Measurements from ENCODE around the gene PLEKHS1. TPM values are rescaled to one million over a fixed set of nuclear protein-coding genes. Genes with fewer than 3 reads are reported as not detected.
"Not testable (repeated sequence)": the region's sequence is repeated elsewhere in the genome, so short reads cannot be mapped to it uniquely, and the experiment has no call there.

PLEKHS1 gene
- total RNA-seq, 1 experiment from 2014 or later: 13.8 TPM

DNA sequence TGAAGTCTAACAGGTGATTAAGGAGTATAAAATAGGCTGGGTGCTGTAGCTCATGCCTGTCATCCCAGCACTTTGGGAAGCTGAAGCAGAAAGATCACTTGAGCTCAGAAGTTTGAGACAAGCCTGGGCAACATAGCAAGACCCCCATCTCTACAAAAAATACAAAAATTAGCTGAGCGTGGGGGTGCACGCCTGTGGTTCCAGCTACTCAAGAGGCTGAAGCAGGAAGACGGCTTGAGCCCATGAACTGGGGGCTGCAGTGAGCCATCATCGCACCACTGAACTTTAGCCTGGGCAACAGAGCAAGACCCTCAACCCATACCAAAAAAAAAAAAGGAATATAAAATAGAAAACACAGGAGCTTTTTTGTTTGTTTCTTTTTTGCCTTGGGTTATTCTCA is 55.0 kb downstream of the PLEKHS1 start:
- TF ChIP-seq, protein P1, sequence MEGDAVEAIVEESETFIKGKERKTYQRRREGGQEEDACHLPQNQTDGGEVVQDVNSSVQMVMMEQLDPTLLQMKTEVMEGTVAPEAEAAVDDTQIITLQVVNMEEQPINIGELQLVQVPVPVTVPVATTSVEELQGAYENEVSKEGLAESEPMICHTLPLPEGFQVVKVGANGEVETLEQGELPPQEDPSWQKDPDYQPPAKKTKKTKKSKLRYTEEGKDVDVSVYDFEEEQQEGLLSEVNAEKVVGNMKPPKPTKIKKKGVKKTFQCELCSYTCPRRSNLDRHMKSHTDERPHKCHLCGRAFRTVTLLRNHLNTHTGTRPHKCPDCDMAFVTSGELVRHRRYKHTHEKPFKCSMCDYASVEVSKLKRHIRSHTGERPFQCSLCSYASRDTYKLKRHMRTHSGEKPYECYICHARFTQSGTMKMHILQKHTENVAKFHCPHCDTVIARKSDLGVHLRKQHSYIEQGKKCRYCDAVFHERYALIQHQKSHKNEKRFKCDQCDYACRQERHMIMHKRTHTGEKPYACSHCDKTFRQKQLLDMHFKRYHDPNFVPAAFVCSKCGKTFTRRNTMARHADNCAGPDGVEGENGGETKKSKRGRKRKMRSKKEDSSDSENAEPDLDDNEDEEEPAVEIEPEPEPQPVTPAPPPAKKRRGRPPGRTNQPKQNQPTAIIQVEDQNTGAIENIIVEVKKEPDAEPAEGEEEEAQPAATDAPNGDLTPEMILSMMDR (IDR thresholded peaks at IDR 0.05; ENCODE audit: unreplicated experiment): no peak
- no peak for DNase-seq
- Mint-ChIP-seq H3K27ac (ENCODE audit: unreplicated experiment) (no peak overlapping the region), H3K36me3 (ENCODE audit: insufficient read depth, unreplicated experiment) (no peaks in the 10 kb centered on the region), H3K4me3 (ENCODE audit: low read depth, unreplicated experiment) (no peak overlapping the region), H3K4me1 (ENCODE audit: low read depth, unreplicated experiment) (no peaks in the 10 kb centered on the region), H3K9me3 (ENCODE audit: low read depth, unreplicated experiment) (no peaks in the 10 kb centered on the region), H3K27me3 (ENCODE audit: unreplicated experiment) (peaks cover 25% of the 10 kb centered on the region)
- intact Hi-C loops (cut with micrococcal nuclease; ENCODE audit: unreplicated experiment): no loop called here
- BruUV-seq (replicated peaks): no TSS peak
- CTCF ChIA-PET: interaction anchor here (0.6 kb wide), 1 partner anchor 1280 kb away, joined by 3 read pairs; no protein-coding TSS in a partner anchor

DNA sequence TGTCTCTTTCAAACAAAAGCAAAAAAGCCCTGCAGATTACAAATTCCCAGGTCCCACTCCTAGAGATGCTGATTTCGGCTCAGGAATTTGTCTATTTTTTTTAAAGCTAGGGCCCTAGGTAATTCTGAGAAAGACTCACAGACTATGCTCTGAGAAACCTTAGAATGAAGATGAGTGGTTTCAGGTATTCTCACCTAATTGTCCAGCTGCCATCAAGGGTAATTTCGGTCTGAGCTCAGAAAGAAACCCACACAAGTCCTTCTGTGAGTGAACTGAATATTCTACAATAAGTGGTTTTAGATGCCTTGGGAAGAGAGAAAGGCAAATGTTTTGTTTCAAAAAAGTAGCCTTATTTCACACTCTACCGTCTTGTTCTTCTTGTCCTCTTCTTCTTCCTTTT is 56.7 kb downstream of the PLEKHS1 start:
- BruUV-seq (replicated peaks): no TSS peak
- Mint-ChIP-seq H3K27me3 (ENCODE audit: unreplicated experiment) (peaks cover 42% of the 10 kb centered on the region), H3K9me3 (ENCODE audit: low read depth, unreplicated experiment) (no peaks in the 10 kb centered on the region)

DNA sequence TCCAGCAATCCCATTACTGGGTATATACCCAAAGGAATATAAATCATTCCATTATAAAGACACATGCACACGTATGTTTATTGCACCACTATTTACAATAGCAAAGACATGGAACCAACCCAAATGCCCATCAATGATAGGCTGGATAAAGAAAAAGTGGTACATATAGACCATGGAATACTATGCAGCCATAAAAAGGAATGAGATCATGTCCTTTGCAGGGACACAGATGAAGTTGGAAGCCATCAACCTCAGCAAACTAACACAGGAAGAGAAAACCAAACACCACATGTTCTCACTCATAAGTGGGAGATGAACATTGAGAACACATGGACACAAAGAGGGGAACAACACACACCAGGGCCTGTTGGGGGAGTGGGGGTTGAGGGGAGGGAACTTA is 63.2 kb downstream of the PLEKHS1 start:
- H3K9me3 Mint-ChIP-seq (ENCODE audit: low read depth, unreplicated experiment); H3K4me1 Mint-ChIP-seq (ENCODE audit: low read depth, unreplicated experiment); H3K4me3 Mint-ChIP-seq (ENCODE audit: low read depth, unreplicated experiment); BruUV-seq (replicated peaks); H3K27ac Mint-ChIP-seq (ENCODE audit: unreplicated experiment); H3K36me3 Mint-ChIP-seq (ENCODE audit: insufficient read depth, unreplicated experiment); CTCF ChIA-PET; DNase-seq; intact Hi-C loops (cut with micrococcal nuclease; ENCODE audit: unreplicated experiment): not testable (repeated sequence)
- peaks cover 29% of the 10 kb centered on the region for H3K27me3 Mint-ChIP-seq (ENCODE audit: unreplicated experiment)

More for the DNA sequence above, 56.7 kb downstream of the PLEKHS1 start:
- TF ChIP-seq, protein P1 (IDR thresholded peaks at IDR 0.05; ENCODE audit: unreplicated experiment): no peak
- Mint-ChIP-seq H3K36me3 (ENCODE audit: insufficient read depth, unreplicated experiment) (no peaks in the 10 kb centered on the region), H3K27ac (ENCODE audit: unreplicated experiment) (no peak overlapping the region), H3K4me1 (ENCODE audit: low read depth, unreplicated experiment) (no peaks in the 10 kb centered on the region), H3K4me3 (ENCODE audit: low read depth, unreplicated experiment) (no peak overlapping the region)
- CTCF ChIA-PET: no interaction called here
- DNase-seq: no peak
- intact Hi-C loops (cut with micrococcal nuclease; ENCODE audit: unreplicated experiment): no loop called here

DNA sequence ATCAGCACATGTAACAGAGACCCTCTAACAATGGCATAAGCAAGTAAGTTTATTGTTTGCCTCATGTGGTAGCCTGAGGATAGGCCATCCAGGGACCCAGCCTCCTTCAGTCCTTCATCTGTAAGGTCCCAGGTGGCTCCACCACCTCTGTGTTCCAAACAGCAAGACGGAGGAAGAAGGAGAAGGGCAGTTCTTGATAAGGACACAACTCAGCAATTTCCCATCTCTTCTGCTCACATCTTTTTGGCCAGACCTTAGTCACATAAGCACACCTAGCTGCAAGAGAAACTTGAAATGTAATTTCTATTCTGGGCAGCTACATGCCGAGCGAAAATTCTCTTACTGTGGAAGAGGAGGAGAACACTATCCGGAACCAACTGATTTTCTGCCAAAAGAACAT is 68.5 kb downstream of the PLEKHS1 start:
- no peaks in the 10 kb centered on the region for H3K36me3 Mint-ChIP-seq (ENCODE audit: insufficient read depth, unreplicated experiment)
- H3K27ac Mint-ChIP-seq (ENCODE audit: unreplicated experiment): no peak overlapping the region
- CTCF ChIA-PET: no interaction called here
- no TSS peak for BruUV-seq (replicated peaks)
- H3K9me3 Mint-ChIP-seq (ENCODE audit: low read depth, unreplicated experiment): no peaks in the 10 kb centered on the region
- H3K4me3 Mint-ChIP-seq (ENCODE audit: low read depth, unreplicated experiment): no peak overlapping the region
- intact Hi-C loops (cut with micrococcal nuclease; ENCODE audit: unreplicated experiment): no loop called here
- DNase-seq: no peak
- H3K4me1 Mint-ChIP-seq (ENCODE audit: low read depth, unreplicated experiment): no peaks in the 10 kb centered on the region
- H3K27me3 Mint-ChIP-seq (ENCODE audit: unreplicated experiment): peaks cover 10% of the 10 kb centered on the region
- TF ChIP-seq, protein P1 (IDR thresholded peaks at IDR 0.05; ENCODE audit: unreplicated experiment): no peak

DNA sequence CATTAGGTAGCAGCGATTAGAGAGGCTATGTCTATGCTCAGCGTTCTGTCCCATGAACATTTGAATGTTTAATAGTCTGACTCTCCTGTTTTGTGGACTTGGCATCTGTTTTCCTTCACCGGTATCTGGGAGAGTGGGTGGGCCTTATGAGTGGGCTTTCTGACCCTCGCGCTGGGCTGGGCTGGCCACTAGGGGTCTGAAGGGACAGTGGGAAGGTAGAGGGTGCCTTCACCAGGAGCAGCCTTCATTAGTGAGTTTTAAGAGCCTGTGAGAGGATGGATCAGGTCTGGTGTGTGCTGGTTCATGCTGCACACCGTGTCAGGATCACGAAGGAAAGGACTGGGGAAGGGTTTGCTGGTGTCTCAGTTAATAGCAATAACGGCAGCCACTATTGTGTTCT is 69.0 kb downstream of the PLEKHS1 start:
- no TSS peak for BruUV-seq (replicated peaks)
- CTCF ChIA-PET: no interaction called here
- TF ChIP-seq, protein P1 (IDR thresholded peaks at IDR 0.05; ENCODE audit: unreplicated experiment): no peak
- Mint-ChIP-seq H3K4me3 (ENCODE audit: low read depth, unreplicated experiment) (no peak overlapping the region), H3K27ac (ENCODE audit: unreplicated experiment) (no peak overlapping the region), H3K27me3 (ENCODE audit: unreplicated experiment) (peaks cover 10% of the 10 kb centered on the region), H3K4me1 (ENCODE audit: low read depth, unreplicated experiment) (no peaks in the 10 kb centered on the region), H3K9me3 (ENCODE audit: low read depth, unreplicated experiment) (no peaks in the 10 kb centered on the region), H3K36me3 (ENCODE audit: insufficient read depth, unreplicated experiment) (no peaks in the 10 kb centered on the region)
- no peak for DNase-seq
- intact Hi-C loops (cut with micrococcal nuclease; ENCODE audit: unreplicated experiment): no loop called here

DNA sequence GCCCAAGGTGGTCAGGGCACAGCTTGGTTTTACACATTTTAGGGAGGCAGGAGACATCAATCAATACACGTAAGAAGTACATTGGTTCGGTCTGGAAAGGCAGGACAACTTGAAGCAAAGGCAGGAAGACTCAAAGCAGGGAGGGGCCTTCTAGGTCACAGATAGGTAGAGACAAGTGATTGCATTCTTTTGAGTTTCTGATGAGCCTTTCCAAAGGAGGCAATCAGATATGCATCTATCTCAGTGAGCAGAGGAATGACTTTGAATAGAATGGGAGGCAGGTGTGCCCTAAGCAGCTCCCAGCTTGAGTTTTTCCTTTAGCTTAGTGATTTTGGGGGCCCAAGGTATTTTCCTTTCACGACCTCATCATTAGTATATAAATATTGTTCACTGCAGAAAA is 69.8 kb downstream of the PLEKHS1 start:
- CTCF ChIA-PET; H3K4me3 Mint-ChIP-seq (ENCODE audit: low read depth, unreplicated experiment): not testable (repeated sequence)

More for the DNA sequence above, 69.8 kb downstream of the PLEKHS1 start:
- H3K9me3 Mint-ChIP-seq (ENCODE audit: low read depth, unreplicated experiment); H3K36me3 Mint-ChIP-seq (ENCODE audit: insufficient read depth, unreplicated experiment); BruUV-seq (replicated peaks); H3K4me1 Mint-ChIP-seq (ENCODE audit: low read depth, unreplicated experiment); DNase-seq; H3K27ac Mint-ChIP-seq (ENCODE audit: unreplicated experiment); intact Hi-C loops (cut with micrococcal nuclease; ENCODE audit: unreplicated experiment); H3K27me3 Mint-ChIP-seq (ENCODE audit: unreplicated experiment): not testable (repeated sequence)
